GM19463 (cell line): ENCODE results near the gene FBXW9.
"Not testable (repeated sequence)": the region's sequence is repeated elsewhere in the genome, so short reads cannot be mapped to it uniquely, and the experiment has no call there.

Experiments used
- ATAC-seq: cut with Tn5 transposase; IDR thresholded peaks from one replicate; pipeline ENCODE4 v1.9.1; 2021; ENCODE audit warnings: mild to moderate bottlenecking, moderate library complexity; ENCODE audit not compliant: unreplicated experiment

The FBXW9 gene

DNA sequence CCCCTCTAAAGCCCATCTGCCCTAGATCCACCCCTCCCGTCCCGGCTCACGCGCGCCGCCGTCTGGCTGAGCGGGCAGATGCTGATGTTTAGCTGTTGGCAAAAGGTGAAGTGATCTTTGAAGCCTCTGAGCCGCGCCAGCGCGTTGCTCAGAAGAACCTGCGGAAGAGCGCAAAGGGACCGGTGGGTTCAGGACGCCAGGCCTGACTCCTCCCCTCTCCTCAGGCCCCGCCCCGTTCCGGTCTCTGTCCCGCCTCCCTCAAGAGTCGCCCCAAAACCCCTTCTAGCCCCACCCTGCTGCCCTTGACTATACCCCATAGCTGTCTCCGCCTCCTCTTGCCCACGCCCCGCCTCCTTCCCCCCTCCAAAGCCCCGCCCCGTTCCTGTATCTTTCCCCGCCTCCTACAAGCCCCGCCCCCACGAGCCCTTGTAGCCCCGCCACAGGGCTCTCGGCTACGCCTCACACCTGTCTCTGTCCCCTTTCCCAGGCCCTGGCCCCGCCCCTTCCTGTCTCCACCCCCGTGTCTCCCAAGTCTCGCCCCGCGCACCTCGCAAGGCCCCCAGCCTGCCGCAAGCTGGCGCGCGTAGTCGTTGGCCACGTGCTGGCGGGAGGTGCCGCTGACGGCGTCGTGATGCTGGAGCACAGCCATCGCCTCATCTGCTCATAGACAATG lies 39.4 kb downstream of the FBXW9 start:
- no peak for ATAC-seq

- ATAC-seq = no peak
Observed at GRCh38 chr19:12655546-12655945, 40.9 kb downstream of the FBXW9 start.

GRCh38 chr19:12652219-12652618 lies 44.2 kb downstream of the FBXW9 start:
- no peak for ATAC-seq

DNA sequence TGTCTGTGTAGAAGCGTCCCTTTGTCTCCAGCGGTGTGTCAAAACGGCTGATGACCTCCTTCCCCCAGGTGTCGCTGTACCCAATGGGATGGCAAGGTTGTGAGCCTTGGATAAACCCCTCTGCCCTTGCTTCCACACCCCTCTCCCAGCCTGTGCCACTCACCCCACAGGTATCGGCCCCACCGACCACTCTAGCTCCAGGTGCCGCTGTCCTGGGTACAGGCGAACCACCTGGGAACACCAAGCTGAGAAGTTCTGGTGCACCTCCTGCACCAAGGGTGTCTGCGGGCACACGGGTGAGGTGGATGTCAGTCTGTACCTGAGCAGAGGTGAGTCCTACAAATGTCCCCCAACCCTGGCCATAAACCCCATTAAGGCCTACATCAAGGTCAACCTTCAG lies 46.5 kb downstream of the FBXW9 start:
- no peak for ATAC-seq

DNA sequence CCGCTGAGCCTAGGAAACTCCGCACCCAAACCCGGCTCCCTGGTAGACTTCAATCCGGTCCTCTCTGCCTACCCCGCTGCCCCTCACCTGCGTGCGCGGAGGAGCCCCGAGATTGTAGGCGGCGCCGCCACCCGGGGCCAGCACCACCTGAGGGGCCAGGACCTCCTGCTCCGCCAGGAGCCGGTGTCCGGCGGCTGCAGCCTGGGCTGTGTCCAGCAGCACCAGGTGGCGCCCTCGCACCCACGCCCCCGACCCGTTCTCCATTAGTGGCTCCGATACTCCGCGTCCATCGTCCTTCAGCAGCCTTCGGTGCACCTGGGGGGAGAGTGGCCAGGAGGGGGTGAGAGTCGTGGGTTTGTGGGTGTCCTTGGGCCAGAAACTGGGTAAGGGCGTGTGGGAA lies 48.3 kb downstream of the FBXW9 start:
- no peak for ATAC-seq

DNA sequence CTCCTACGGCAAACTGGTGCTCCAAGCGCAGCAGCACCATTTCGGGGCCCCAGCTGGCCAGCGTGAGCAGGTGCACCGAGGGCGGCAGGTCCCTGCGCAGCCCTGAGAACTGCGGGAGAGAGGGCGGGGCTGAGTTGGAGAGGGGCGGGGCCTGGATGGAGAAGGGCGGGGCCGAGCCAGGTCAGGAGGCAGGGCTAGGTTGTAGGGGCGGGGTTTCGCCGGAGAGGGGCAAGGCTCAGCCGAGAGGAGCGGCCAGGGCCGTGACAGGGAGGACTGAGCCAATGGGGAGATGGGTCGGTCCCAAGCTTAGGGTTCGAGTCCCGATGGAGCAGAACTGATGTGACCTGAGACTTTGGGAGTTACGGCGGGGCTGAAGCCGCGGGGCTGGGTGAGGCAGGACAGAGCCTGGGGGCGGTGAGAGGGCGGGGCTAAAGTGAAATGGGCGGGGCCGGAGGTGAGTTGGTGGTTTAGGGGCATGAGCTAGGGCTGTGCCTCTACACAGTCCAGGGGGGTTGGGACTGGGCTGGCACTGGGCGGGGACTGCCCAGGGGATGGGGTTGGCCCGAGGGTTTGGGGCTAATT lies 48.9 kb downstream of the FBXW9 start:
- no peak for ATAC-seq

- no peak for ATAC-seq
Observed at GRCh38 chr19:12647047-12647446, 49.4 kb downstream of the FBXW9 start.

GRCh38 chr19:12646551-12646950 lies 49.9 kb downstream of the FBXW9 start:
- ATAC-seq = no peak

GRCh38 chr19:12643716-12644115 lies 52.7 kb downstream of the FBXW9 start:
- not testable (repeated sequence) for ATAC-seq

GRCh38 chr19:12642506-12642905 lies 53.9 kb downstream of the FBXW9 start:
- ATAC-seq = no peak

DNA sequence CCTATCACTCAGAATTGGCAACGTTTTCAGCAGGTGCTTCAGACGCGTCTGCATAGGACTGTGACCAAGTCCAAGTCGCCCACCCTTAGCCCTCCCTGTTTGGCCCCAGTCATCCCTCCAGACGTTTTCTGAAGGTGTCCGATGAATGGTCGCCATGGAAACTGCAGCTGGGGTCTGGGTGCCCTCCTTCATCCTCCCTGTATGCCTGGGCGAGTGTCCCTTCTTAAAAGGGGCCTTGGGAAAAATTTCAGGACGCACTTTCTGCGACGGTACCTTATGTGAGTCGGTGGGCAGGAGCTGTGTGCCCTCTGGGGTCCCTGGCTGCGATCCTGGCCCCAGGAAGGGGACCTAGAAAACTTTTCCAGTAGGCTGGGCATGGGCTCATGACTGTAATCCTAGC lies 55.0 kb downstream of the FBXW9 start:
- ATAC-seq = no peak

- no peak for ATAC-seq
Observed at GRCh38 chr19:12639901-12640613, 56.4 kb downstream of the FBXW9 start.
